Glutamatergic neuron (in vitro differentiated cells): ENCODE data around the gene SLC19A2. TPM values are rescaled to one million over a fixed set of nuclear protein-coding genes. Genes with fewer than 3 reads are reported as not detected.
"Not testable (repeated sequence)": the region's sequence is repeated elsewhere in the genome, so short reads cannot be mapped to it uniquely, and the experiment has no call there.

ENCODE experiments used
- DNase-seq: peaks from one replicate; pipeline ENCODE4 v3.0.0; 2022
- H3K27ac Mint-ChIP-seq: one replicate; pipeline ENCODE4 v1.8.0; 2020; ENCODE audit warnings: mild to moderate bottlenecking, mixed read lengths, inconsistent platforms; ENCODE audit not compliant: unreplicated experiment
- H3K27me3 Mint-ChIP-seq: one replicate; pipeline ENCODE4 v1.8.0; 2020; ENCODE audit warnings: mild to moderate bottlenecking, moderate library complexity, mixed read lengths, inconsistent platforms; ENCODE audit not compliant: unreplicated experiment
- H3K36me3 Mint-ChIP-seq: one replicate; pipeline ENCODE4 v1.8.0; 2020; ENCODE audit warnings: mild to moderate bottlenecking, mixed read lengths, inconsistent platforms; ENCODE audit not compliant: unreplicated experiment
- H3K4me1 Mint-ChIP-seq: one replicate; pipeline ENCODE4 v1.8.0; 2020; ENCODE audit warnings: mild to moderate bottlenecking, low read depth, mixed read lengths, inconsistent platforms; ENCODE audit not compliant: unreplicated experiment
- H3K4me3 Mint-ChIP-seq: one replicate; pipeline ENCODE4 v1.8.0; 2020; ENCODE audit warnings: mild to moderate bottlenecking, mixed read lengths, inconsistent platforms; ENCODE audit not compliant: unreplicated experiment
- H3K9me3 Mint-ChIP-seq: one replicate; pipeline ENCODE4 v1.8.0; 2020; ENCODE audit warnings: mild to moderate bottlenecking, moderate library complexity, mixed read lengths, inconsistent platforms; ENCODE audit not compliant: unreplicated experiment
- CTCF ChIP-seq: fragments of 200-600 bp; sonication (generic); IDR thresholded peaks from one replicate; pipeline ENCODE4 v1.5.0; 2021; ENCODE audit not compliant: partially characterized antibody, unreplicated experiment
- total RNA-seq: library from RNA; stranded (reverse); fragmentation: NEBNext Ultra II Directional; extraction: Animal tissue kit (Norgen Biotek cat#: 25700); gene quantifications from one replicate; pipeline ENCODE4 v1.2.1, GENCODE V29; 2021; ENCODE audit not compliant: unreplicated experiment

Gene SLC19A2
- total RNA-seq, 1 donor from 2014 or later = 12.8 TPM

GRCh38 chr1:169508432-169509338 is 22.9 kb upstream of the SLC19A2 start:
- Mint-ChIP-seq H3K27me3 (no peaks in the 10 kb centered on the region), H3K36me3 (no peaks in the 10 kb centered on the region), H3K4me1 (no peaks in the 10 kb centered on the region), H3K4me3 (no peak overlapping the region), H3K9me3 (peaks cover 1% of the 10 kb centered on the region), H3K27ac (no peak overlapping the region)
- no peak for DNase-seq
- no peak for TF ChIP-seq CTCF

- no peak for TF ChIP-seq CTCF
- no peaks in the 10 kb centered on the region for H3K36me3 Mint-ChIP-seq
- peaks cover 3% of the 10 kb centered on the region for H3K27me3 Mint-ChIP-seq
- H3K4me3 Mint-ChIP-seq = no peak overlapping the region
- no peak overlapping the region for H3K27ac Mint-ChIP-seq
- peaks cover 1% of the 10 kb centered on the region for H3K9me3 Mint-ChIP-seq
- no peaks in the 10 kb centered on the region for H3K4me1 Mint-ChIP-seq
- no peak for DNase-seq
Observed at GRCh38 chr1:169507413-169507812, 21.7 kb upstream of the SLC19A2 start.

- H3K4me1 Mint-ChIP-seq, H3K36me3 Mint-ChIP-seq, H3K4me3 Mint-ChIP-seq, DNase-seq, H3K27me3 Mint-ChIP-seq, H3K27ac Mint-ChIP-seq, H3K9me3 Mint-ChIP-seq: not testable (repeated sequence)
Observed at GRCh38 chr1:169503601-169504000, 17.9 kb upstream of the SLC19A2 start.

- TF ChIP-seq CTCF = no peak
Observed at GRCh38 chr1:169499807-169500206, 14.1 kb upstream of the SLC19A2 start.

GRCh38 chr1:169497317-169497716 is 11.6 kb upstream of the SLC19A2 start:
- peaks cover 3% of the 10 kb centered on the region for H3K27me3 Mint-ChIP-seq
- TF ChIP-seq CTCF = no peak
- no peak overlapping the region for H3K27ac Mint-ChIP-seq
- H3K4me3 Mint-ChIP-seq = no peak overlapping the region
- no peaks in the 10 kb centered on the region for H3K4me1 Mint-ChIP-seq
- H3K36me3 Mint-ChIP-seq = no peaks in the 10 kb centered on the region
- DNase-seq = no peak
- no peaks in the 10 kb centered on the region for H3K9me3 Mint-ChIP-seq

More at GRCh38 chr1:169499807-169500206, 14.1 kb upstream of the SLC19A2 start:
- Mint-ChIP-seq H3K4me3 (no peak overlapping the region), H3K4me1 (no peaks in the 10 kb centered on the region), H3K9me3 (peaks cover 1% of the 10 kb centered on the region), H3K27ac (no peak overlapping the region), H3K27me3 (peaks cover 7% of the 10 kb centered on the region), H3K36me3 (no peaks in the 10 kb centered on the region)
- DNase-seq = no peak
